DMS114 treated with DMSO at 0.1 percent for 48 hours (cell line): Measurements from ENCODE around the gene SIGLEC8.
"Not testable (repeated sequence)": the region's sequence is repeated elsewhere in the genome, so short reads cannot be mapped to it uniquely, and the experiment has no call there.

ENCODE experiments used
- DNase-seq: peaks from one replicate; lab custom pipeline; 2025; ENCODE audit not compliant: unreplicated experiment; lab: John Stamatoyannopoulos, UW

SIGLEC8 gene

GRCh38 chr19:51473009-51473707, 14.9 kb upstream of the SIGLEC8 start:
- DNase-seq: peak; percentile 72

DNA sequence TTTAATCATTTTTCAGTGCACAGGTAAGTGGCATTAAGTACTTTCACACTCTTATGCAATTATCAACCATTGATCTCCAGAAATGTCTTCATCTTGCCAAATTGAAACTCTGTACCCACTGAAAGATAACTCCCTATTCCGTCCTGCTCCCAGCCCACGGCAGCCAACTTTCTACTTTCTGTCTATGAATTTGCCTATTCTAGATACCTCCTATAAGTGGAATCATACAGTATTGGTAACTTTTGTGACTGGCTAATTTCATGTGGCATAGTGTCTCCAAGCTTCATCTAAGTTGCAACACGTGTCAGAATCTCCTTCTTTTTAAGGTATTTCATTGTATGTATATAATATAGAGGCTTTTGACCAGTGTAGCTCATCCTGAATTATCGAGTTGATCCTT, 14.4 kb upstream of the SIGLEC8 start:
- no peak for DNase-seq

GRCh38 chr19:51471527-51471926, 13.3 kb upstream of the SIGLEC8 start:
- DNase-seq: no peak

GRCh38 chr19:51470966-51471365, 12.7 kb upstream of the SIGLEC8 start:
- no peak for DNase-seq

DNA sequence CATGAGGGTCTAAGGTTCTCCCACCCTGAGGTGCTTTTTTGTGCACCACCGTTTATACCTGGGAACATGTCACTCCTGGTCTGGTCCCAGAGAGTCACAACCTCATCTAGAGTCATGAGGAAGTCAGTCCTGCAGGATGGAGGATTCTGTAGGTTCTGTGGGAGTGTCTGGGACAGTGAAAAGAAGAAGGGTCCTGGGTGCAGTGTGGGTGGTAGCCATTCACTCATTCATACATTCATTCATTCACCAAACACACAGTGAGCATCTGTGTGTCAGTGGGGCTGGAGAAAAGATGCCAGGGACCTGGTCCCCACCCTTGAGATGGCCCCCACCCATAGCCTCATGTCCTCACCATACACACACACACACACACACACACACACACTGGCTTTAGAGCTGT, 11.4 kb upstream of the SIGLEC8 start:
- DNase-seq: no peak

- DNase-seq: no peak
Observed at GRCh38 chr19:51469162-51469561, 10.9 kb upstream of the SIGLEC8 start.

DNA sequence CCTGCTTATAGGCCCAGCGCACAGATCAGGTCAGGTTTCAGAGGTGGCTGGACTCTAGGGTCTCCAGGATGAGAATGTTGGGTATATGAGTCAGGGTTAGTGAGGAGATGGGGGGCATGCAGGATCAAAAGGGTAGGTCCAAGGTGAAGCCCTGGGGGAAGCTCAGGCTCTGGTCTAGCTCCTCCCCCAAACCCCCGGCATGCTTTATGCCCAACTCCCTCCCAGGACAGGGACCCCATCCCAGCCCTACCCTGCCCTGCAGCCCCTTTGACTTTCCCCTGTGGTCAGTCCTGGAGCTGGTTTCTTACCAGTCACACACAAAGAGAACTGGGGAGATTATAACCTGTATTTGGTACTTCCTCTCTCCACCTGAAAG, 10.3 kb upstream of the SIGLEC8 start:
- no peak for DNase-seq

GRCh38 chr19:51467864-51468544, 9.8 kb upstream of the SIGLEC8 start:
- DNase-seq: no peak

DNA sequence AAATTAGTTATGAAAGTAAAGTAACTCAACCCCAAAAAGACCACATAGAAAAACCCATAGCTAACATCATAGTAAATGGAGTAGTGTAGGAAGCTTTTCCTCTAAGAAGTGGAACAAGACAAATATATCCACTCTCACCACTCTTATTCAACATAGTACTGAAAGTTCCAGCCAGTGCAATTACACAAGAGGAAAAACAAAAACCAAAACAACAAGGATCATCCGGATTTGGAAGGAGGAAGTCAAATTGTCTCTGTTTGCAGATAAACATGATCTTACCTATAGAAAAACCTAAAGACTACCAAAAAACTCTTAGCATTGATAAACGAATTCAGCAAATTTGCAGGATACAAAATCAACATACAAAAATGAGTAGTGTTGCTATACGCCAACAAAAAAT, 8.5 kb upstream of the SIGLEC8 start:
- no peak for DNase-seq

DNA sequence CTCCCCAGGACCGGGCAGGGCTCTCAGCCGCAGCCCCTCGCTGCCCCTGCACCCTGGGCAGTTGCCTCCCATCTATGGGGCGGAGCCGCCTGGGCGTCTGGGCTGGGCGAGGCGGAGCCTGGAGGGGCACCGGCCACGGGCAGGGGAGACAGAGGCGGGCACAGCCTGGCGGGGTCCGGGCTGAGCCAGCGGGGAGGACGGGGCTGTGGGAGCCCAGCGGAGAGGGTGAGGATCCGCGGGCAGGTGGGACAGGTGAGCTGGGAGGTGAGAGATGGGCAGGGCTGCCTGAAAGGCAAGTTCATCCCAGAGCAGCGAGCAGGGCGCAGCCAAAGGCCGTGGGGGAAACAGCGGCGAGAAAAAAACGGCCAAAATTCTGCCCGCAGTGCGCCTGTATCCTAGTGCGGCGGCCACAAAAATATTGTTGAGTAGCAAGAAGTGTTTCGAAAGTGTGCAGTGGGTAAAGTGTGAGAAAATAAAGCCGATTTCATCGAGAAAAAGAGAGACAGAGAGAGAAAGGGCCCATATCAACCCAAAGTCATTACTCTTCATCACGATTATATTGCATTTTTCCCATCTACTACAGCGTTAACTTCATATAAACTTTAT, 5.8 kb upstream of the SIGLEC8 start:
- not testable (repeated sequence) for DNase-seq

DNA sequence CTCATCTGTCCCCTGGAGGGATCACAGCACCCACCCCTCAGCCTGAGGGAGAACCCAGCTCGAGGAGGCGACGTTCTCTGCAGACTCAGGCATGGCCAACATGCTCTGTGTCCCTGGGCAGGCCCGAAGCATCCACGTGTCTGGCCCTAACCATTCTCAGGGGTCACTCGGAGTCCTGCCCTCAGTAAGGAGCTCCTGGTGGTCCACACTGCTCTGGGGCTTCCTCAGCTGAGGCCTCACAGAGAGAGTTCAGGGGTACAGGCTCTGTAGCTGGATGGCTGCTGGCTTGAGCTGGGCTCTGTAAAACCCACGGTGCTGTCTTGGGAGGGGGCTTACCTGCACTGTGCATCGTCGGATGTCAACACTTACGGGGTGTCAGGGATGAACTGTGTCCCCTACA, 4.4 kb upstream of the SIGLEC8 start:
- no peak for DNase-seq

DNA sequence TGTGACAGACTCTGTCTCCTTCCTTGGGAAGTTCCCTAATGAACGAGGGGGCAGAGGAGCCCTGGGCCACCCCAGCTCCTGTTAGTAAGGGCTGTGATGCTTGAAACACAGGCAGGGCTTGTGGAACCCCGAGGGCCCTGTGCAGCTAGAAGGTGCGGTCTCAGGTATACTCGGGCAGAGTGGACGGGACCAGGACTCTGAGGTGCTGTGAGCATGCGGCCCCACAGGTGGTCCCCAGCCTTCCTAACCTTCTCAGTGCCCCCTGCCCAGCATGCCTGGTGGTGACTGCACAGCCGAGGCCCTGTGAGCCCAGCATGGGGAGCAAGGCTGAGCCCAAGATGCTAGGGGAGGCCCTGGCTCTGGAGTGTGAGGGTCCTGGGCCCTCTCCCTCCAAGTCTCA, 4.0 kb upstream of the SIGLEC8 start:
- no peak for DNase-seq

GRCh38 chr19:51461723-51462161, 3.5 kb upstream of the SIGLEC8 start:
- no peak for DNase-seq

GRCh38 chr19:51460164-51460992, 2.1 kb upstream of the SIGLEC8 start:
- DNase-seq: no peak

GRCh38 chr19:51458899-51459505, 748 bp upstream of the SIGLEC8 start:
- no peak for DNase-seq

DNA sequence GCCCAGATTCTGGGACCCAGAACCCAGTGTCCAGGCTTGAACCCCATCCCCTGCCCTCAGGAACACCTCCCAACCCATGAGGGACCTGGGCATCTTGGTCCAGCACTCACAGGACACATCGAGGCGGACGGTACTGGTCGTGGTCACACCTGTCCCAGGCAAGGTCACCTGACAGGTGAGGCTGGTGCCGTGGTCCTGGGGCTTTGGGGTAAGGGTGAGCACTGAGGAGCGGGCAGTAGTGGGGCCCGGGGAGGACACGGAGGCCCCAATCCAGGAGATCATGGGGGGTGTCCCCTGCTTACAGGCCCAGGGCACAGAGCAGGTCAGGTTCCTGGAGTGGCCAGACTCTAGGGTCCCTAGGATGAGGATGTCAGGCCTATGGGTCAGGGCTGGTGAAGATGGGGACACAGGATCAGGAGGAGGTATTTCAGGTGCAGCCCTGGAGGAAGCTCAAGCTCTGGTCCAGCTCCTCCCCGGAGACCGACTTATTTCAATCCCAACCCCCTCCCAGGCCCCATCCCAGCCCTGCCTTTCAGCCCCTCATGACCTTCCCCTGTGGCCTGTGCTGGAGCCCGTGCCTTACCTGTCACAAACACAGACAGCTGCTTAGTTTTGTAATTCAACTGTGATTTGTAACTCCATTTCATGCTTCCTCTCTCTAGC, 772 bp downstream of the SIGLEC8 start:
- DNase-seq: no peak

DNA sequence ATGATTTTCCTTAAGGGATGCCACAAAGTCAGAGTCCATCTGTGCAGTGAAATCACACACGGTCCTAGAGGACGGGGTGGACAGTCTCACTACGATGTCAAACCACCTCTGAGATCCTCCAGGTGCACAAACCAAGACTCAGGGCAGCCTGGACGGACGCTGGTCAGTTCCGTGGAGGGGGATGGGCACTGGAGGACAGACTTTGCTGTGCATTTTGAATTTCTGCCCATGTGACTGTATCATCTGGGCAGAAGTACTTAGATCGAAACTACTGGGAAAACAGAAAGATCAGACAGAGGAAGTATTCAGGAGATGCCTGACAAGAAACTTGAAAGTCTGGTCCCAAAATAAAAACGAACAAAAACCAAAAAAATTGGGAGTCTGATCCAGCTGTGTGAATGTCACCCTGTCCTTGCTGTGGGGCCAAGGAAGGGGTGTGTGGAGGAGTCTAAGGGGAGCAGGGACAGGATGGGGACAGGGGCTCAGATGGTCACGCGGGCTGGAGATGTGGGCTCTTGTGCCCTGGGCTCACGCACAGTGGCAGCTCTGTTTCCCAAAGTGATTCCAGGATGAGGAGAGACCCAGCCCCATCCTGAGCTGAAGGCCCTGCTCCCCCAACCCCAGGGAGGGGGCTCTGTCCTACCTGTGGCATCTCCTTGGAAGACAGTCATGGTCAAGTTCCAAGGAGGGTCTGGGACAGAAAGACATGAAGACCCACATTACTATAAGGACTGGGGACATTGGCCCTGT, 1.5 kb downstream of the SIGLEC8 start:
- DNase-seq: no peak

DNA sequence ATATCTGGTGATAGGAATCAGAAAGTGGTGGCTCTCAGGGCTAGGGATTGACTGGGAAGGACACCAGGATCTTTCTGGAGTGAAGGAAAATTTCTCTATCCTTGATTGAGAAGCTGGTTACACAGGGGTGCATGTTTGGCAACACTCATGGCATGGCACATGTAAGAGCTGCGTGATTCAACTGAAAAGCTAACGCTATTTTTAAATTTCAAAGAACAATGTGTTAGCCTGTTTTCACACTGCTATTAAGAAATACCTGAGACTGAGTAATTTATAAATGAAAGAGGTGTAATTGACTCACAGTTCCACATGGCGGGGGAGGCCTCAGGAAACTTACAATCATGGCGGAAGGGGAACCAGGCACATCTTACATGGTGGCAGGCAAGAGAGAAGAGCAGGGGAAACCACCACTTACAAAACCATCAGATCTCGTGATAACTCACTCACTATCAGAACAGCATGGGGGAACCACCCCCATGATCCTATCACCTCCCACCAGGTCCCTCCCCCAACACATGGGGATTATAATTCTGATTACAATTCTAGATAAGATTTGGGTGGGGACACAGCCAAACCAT, 7.4 kb downstream of the SIGLEC8 start:
- DNase-seq: no peak

- DNase-seq: no peak
Observed at GRCh38 chr19:51448411-51449016, 9.7 kb downstream of the SIGLEC8 start.
